Left hindlimb (tissue), 1 donor: ENCODE results near the gene FBLIM1.
"Not testable (repeated sequence)": the region's sequence is repeated elsewhere in the genome, so short reads cannot be mapped to it uniquely, and the experiment has no call there.

Source experiments
- DNase-seq: peaks from one replicate; pipeline ENCODE4 v3.0.0-alpha.2; 2018

The FBLIM1 gene

GRCh38 chr1:15770313-15770962 is 11.8 kb downstream of the FBLIM1 start:
- DNase-seq: no peak

DNA sequence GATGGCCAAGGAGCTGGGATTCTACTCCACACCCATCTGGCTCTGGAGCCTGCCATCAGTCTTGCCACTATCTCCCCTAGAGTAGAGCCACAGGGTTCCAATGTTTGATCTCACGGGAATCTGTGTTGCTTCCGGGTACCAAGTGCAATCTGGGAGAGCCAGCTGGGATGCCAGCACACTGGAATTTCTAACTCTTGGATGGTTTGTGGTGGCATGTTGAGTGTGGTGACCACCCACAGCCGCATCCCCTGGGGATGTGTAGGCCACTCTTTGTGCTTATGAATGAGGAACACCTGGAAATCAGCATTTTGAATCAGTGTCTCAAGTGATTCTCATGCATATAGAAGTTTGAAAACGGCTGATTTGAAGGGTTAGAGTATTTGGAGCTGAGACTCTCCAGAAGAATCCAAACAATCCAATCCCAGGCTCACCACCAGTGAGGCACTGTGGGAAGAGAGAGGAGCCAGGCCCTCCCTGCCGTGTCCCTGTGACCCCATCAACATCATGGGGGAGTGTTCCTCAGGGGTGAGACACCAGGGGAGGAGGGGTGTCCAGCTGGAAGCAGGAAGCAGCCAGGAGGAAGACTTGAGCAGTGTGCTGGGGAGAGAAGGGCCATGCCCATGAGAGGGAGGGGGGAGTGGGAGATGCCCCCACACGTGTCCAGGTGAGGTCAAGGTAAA is 13.4 kb downstream of the FBLIM1 start:
- no peak for DNase-seq

- no peak for DNase-seq
Measured at GRCh38 chr1:15775706-15776105, 17.1 kb downstream of the FBLIM1 start.

GRCh38 chr1:15777909-15778707 is 19.5 kb downstream of the FBLIM1 start:
- no peak for DNase-seq

GRCh38 chr1:15785683-15786082 is 27.1 kb downstream of the FBLIM1 start:
- no peak for DNase-seq

DNA sequence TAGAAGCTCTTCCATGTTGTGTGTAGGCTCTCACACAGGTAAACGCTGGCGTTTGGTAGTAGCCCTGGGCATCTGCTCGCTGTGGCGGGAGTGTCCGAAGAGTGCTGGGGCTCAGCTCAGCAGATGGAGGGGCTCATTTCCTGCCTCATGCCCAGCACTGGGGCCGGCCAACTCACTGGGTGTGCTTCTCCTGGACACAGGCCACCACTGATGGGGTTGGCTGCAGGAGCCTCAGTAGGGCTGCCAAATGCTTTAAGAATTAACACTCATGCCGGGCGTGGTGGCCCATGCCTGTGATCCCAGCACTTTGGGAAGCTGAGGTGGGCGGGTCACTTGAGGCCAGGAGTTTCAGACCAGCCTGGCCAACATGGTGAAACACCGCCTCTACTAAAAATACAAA is 28.0 kb downstream of the FBLIM1 start:
- no peak for DNase-seq

GRCh38 chr1:15788624-15789301 is 30.2 kb downstream of the FBLIM1 start:
- no peak for DNase-seq

DNA sequence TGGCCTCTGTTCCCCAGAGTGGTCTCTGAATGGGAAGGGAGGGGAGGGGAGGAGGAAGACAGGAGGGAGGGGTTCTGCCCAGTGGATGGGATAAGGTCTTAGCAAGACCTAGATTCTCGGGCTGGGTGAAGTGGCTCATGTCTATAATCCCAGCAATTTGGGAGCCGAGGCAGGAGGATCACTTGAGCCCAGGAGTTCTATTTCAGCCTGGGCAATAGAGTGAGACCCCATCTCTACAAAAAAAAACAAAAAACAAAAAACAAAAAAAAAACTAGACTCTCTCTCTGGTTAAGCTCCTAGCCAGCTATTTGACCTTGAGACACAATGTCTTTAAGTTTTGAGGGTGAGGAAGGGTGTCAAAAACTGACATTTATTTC is 37.5 kb downstream of the FBLIM1 start:
- no peak for DNase-seq

DNA sequence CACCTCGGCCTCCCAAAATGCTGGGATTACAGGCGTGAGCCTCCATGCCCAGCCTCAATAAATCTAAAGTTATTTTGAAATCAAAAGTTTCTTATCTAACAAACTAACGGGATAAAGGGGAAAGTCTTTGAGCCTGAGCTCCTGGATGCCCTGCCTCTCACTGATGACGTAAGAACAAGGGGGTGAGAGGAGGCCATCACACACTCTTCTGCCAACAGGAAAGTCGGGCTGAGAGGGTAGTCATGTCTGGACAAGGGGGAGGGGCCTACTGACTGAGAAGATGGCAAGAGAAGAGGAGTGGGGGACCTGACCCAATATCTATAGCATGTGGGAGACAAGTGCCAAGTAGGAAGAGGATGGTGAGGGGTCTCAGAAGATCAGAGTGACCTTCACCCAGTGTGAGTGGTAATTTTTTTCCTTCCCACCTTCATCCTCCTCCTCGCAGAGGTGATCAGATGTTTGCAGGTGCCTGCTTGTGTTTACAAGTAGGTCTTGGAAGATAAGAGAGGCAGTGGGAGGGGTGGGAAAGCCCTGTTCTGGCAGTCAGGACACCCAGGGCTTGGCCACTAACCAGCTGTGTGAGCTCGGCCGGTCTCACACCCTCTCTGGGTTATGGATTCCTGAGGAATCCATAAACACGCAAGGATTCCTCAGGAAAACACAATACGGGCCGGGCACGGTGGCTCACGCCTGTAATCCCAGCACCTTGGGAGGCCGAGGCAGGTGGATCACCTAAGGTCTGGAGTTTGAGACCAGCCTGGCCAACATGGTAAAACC is 39.2 kb downstream of the FBLIM1 start:
- DNase-seq: no peak

DNA sequence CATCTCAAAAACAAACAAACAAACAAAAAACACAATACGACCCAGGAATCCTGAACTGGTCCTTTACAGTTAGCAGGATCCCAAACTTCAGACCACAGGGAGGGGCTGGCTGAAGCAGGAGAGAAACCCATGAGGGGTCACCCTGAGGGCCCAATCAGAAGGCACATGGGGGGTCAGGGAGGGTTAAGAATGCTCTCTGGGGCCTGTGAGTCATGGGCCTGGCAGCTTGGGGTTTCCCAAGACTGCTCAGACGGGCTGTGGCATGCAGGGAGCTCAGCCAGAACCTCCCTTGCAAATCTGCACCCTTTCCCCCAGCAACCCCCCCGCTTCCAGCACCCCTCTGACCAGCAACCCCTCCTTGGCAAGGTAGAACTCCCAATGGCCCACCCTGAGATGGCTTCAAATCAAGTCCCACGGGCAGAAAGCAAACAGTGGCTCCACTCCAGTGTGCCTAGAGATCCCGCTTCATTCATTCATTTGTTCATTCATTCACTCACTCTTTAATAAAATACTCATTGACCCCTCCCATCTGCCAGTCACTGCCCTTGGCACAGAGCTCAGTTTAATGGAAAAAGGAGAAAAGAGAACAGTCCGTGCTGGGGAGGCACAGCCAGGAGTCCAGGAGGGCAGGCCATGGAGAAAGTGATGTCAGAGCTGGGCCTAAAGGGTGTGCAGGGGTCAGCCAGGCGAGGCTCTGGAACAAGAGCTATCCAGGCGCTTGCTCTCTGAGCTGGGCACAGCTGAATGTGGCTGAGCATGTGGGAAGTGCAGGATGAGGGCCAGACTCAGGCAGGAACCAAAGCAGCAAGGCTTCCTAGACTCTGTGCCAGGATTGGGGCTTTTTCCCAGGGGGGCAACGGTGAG is 40.6 kb downstream of the FBLIM1 start:
- DNase-seq: no peak

GRCh38 chr1:15799928-15800835 is 41.6 kb downstream of the FBLIM1 start:
- no peak for DNase-seq

DNA sequence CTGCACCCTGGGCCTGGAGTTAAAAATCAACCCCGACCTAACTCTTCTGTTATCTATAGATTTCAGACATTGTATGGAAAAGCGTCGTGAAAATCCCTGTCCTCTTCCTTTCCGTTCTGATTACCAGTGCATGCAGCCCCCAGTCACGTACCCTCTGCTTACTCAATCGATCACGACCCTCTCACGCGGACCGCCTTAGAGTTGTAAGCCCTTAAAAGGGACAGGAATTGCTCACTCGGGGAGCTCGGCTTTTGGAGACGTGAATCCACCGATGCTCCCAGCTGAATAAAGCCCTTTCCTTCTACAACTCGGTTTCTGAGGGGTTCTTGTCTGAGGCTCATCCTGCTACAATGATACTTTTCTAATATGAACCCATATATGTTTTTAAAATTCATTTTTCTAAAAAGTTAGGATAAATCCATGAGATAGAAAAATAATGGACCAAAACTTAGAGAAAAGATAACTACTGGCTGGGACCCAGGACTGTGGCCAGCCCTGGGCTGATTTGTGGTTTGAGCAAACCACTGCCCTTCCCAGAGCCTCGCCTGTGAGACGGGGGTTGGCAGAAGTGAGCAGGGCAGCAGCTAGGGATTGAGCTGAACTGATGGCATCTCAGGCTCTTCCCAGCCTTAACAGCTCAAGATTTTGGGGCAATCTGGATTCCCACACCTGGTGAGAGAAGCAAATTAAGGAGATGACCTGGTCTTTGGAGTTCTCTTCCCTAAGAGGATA is 43.8 kb downstream of the FBLIM1 start:
- DNase-seq: no peak

GRCh38 chr1:15803380-15803779 is 44.8 kb downstream of the FBLIM1 start:
- DNase-seq: no peak

DNA sequence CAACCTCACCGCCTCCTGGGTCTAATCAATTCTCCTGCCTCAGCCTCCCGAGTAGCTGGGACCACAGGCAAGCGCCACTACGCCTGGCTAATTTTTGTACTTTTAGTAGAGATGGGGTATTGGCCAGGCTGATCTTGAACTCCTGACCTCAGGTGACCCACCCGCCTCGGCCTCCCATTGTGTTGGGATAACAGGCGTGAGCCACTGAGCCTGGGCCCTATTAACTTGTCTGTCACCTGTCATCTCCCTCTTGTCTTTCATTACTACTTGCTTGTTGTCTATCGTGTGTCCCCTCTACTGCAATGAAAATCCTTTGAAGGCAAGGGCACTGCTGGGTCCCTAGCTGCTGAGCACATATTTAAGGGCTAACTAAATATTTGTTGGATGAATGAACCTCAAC is 45.5 kb downstream of the FBLIM1 start:
- DNase-seq: no peak

DNA sequence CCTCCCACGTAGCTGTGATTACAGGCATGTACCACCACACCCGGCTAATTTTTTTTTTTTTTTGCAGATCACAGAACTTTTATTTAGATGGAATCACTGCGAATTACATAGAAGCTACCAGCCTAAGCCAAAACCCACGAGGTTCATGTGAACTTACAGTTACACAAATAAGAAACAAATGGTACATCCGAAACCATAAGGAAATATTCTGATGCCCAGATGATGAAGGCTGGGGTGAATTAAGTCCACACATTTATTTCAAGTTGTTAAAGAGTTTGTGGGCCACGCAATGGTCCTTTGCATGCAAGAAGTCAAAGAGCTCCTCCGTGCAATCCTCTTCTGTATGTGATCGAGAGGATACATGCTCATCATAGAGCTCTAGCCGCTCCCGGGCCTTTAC is 48.5 kb downstream of the FBLIM1 start:
- DNase-seq: no peak

DNA sequence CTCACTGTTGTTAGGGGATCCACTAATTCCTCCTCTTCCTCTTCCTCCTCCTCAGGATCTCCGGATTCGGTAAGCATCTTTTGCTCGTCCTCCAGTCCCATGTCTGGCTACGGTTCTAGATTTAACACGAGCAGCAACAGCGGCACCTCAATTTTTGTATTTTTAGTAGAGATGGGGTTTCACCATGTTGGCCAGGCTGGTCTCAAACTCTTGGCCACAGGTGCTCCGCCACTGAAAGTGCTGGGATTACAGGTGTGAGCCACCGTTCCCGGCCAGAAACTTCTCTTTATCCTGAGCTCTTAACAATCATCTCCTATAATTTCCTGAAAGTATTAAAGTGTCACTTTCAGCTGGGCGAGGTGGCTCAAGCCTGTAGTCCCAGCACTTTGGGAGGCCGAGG is 49.0 kb downstream of the FBLIM1 start, which contains the start of gene UQCRHL:
TSS of gene UQCRHL (minus strand) at position 101 of the 400 bp plus-strand sequence. CDS start at position 101, 0 bp downstream.
- DNase-seq: not testable (repeated sequence)

DNA sequence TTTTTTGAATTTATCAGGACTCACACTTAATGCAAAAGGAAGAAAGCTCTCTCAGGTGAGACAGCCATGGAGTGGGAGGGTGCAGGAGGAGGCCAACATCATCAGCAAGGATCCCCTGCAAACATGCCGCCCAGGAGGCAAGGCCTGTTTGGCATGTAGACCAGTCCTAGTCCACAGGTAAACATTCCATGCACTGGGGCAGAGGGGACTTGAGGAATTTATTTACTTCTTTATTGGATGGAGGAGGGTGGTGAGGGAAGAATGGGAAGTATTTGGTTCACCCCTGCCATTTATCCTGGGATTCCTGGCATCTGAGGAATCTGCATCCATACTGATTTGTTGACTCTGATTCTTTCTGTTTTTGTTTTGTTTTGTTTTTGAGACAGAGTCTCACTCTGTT is 50.4 kb downstream of the FBLIM1 start:
- no peak for DNase-seq

GRCh38 chr1:15810073-15810472 is 51.5 kb downstream of the FBLIM1 start:
- no peak for DNase-seq

GRCh38 chr1:15816674-15817073 is 58.1 kb downstream of the FBLIM1 start:
- DNase-seq: no peak

- no peak for DNase-seq
Measured at GRCh38 chr1:15820478-15820877, 61.9 kb downstream of the FBLIM1 start.
